ENCODE results near the gene MMP10.

GRCh38 chr11:102800767-102801166 lies 20.3 kb upstream of the MMP10 start:
- TF ChIP-seq RAD21 (IDR thresholded peaks at IDR 0.05 in 1 of 2, conservative IDR thresholded peaks at IDR 0.05 in 1 of 2; ENCODE audit: low read depth in 2 of 2, low read length in 2 of 2) = no peak
- TF ChIP-seq TAF1 (IDR thresholded peaks at IDR 0.05; ENCODE audit: low read depth, low read length) = no peak
- TF ChIP-seq TBP (IDR thresholded peaks at IDR 0.05; ENCODE audit: low read depth, low read length) = no peak
- TF ChIP-seq CTCF (IDR thresholded peaks at IDR 0.05; ENCODE audit: control extremely low read depth in 1 of 3, insufficient read depth in 1 of 3, low read depth in 1 of 3, low read length in 3 of 3) = no peak
- no peak for TF ChIP-seq POLR2AphosphoS5 (IDR thresholded peaks at IDR 0.05; ENCODE audit: low read depth, low read length)
- no peak for TF ChIP-seq CBX5 (IDR thresholded peaks at IDR 0.05; ENCODE audit: low read depth, low read length)
- TF ChIP-seq CEBPB (IDR thresholded peaks at IDR 0.05; ENCODE audit: low read depth, low read length) = no peak
- TF ChIP-seq POU5F1 (IDR thresholded peaks at IDR 0.05; ENCODE audit: low read depth, low read length) = no peak
- no peak for TF ChIP-seq NRF1 (IDR thresholded peaks at IDR 0.05; ENCODE audit: low read depth, low read length)
- TF ChIP-seq SIRT6 (IDR thresholded peaks at IDR 0.05; ENCODE audit: low read length) = no peak
- no peak for TF ChIP-seq SP1 (IDR thresholded peaks at IDR 0.05; ENCODE audit: low read depth, low read length)
- TF ChIP-seq JUN (IDR thresholded peaks at IDR 0.05; ENCODE audit: low read depth, low read length) = no peak
- TF ChIP-seq CHD2 (IDR thresholded peaks at IDR 0.05; ENCODE audit: low read length) = no peak
